Measurements from ENCODE around the gene NECTIN2.

Gene NECTIN2

DNA sequence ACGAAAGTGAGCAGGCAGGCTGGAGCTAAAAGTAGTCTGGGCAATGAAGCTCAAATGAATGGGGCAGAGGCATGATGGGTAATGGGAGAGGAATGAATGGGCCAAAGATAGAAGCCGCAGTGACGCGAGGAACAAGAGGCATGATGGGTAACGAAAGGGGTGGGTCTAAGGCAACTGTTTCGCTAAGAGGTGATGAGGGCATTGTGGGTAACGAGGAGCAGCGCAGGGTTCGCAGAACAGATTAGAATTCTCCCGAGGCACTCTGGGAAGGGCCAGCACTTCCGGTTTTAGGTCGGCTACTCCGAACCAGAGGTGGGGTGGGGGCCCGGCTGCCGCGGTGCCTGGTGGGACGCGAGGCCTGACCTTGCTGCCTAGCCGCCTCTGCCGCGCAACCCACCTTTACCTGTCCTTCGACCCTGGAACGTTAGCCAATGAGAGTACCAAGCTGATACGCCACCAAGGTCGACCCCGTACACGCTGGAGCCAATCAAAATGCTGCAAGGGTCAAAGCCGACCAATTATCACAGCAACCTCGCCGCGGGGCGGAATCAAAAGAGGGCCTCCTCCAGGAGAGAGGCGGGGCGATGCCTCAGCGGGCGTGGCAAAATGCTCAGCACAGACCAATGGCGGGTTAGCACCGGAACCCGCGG is 44.4 kb downstream of the NECTIN2 start:
- Histone ChIP-seq H3K4me3 (ENCODE audit: low read depth, low read length) (peak overlapping the region; percentile 58), H3K27me3 (replicated peaks) (no peaks in the 10 kb centered on the region), H3K27ac (peak overlapping the region; percentile 72), H3K36me3 (replicated peaks) (peaks cover 49% of the 10 kb centered on the region)
- DNase-seq = peak; percentile 99
- TF ChIP-seq, protein P1, sequence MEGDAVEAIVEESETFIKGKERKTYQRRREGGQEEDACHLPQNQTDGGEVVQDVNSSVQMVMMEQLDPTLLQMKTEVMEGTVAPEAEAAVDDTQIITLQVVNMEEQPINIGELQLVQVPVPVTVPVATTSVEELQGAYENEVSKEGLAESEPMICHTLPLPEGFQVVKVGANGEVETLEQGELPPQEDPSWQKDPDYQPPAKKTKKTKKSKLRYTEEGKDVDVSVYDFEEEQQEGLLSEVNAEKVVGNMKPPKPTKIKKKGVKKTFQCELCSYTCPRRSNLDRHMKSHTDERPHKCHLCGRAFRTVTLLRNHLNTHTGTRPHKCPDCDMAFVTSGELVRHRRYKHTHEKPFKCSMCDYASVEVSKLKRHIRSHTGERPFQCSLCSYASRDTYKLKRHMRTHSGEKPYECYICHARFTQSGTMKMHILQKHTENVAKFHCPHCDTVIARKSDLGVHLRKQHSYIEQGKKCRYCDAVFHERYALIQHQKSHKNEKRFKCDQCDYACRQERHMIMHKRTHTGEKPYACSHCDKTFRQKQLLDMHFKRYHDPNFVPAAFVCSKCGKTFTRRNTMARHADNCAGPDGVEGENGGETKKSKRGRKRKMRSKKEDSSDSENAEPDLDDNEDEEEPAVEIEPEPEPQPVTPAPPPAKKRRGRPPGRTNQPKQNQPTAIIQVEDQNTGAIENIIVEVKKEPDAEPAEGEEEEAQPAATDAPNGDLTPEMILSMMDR (IDR thresholded peaks at IDR 0.05; ENCODE audit: low read depth, low read length, missing control alignments) = no peak
- in situ Hi-C loops (cut with HindIII; ENCODE audit: low pct_ligation_motif_present, low sequenced_read_pairs) = loop anchor here (10.0 kb wide), 1 partner anchor 64 kb away; the partner anchor contains the start of gene CLPTM1

DNA sequence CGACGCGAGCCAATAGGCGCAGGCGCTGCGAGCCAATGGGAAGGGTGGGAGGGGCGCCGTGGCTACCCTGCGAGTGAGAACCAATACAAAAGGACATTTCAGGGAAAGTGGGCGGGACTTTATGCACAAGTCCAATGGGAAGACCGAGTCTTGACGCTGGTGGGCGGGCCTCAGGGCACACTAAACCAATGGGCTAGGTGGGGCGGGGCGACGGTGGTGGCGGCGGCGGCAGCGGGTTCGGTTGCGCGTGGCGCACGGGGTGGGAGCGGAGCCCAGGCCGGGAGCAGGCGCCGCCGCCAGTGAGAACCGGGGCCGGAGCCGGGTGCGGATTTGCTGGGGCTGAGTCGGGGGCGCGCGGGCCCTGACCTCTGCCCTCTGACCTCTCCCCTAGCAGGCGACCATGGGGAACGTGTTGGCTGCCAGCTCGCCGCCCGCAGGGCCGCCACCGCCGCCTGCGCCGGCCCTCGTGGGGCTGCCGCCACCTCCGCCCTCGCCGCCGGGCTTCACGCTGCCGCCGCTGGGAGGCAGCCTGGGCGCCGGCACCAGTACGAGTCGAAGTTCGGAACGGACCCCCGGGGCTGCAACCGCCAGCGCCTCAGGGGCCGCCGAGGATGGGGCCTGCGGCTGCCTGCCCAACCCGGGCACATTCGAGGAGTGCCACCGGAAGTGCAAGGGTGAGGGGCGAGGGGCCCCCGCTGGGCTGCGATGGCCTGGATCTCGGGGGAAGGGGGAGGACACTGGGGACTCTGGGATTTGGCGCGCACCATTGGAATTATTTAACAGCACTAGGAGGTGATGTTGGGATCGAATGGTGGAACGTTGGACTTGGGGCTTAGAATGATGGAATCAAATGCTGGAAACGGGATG is 45.2 kb downstream of the NECTIN2 start, which contains the start of gene TOMM40:
Gene TOMM40 (plus strand): TSS at position 239 of the 867 bp plus-strand sequence. CDS start 162 bp downstream, at position 401.
- TF ChIP-seq, protein P1 (IDR thresholded peaks at IDR 0.05; ENCODE audit: low read depth, low read length, missing control alignments) = no peak
- Histone ChIP-seq H3K27ac (peak within 1 kb of the TSS; percentile 72), H3K36me3 (replicated peaks) (peaks cover 49% of the 10 kb centered on the region), H3K4me3 (ENCODE audit: low read depth, low read length) (peak within 1 kb of the TSS; percentile 82), H3K27me3 (replicated peaks) (no peaks in the 10 kb centered on the region)
- peak; percentile 100 for DNase-seq
- in situ Hi-C loops (cut with HindIII; ENCODE audit: low pct_ligation_motif_present, low sequenced_read_pairs) = loop anchor here (10.0 kb wide), 1 partner anchor 64 kb away; the partner anchor contains the start of gene CLPTM1

DNA sequence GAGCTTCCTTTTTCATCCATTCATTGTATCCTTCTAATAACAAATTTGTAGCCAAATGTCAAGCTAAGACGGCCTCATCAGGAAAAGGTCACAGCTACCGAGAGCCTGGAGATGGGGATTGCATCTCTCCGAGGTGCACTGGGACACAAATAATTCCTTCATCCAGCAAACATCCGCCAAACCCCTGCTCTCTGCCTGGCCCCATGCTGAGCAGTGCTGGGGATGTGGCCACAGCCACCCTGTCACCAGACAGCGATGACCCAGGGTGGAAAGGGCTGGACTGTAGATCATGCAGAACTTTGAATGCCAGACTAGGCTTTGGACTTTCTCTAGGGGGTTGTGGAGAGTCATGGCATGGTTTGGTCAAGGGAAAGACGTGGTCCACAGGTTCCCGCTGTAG is 46.8 kb downstream of the NECTIN2 start:
- Histone ChIP-seq H3K27me3 (replicated peaks) (no peaks in the 10 kb centered on the region), H3K4me3 (ENCODE audit: low read depth, low read length) (no peak overlapping the region), H3K27ac (no peak overlapping the region), H3K36me3 (replicated peaks) (peaks cover 50% of the 10 kb centered on the region)
- TF ChIP-seq, protein P1 (IDR thresholded peaks at IDR 0.05; ENCODE audit: low read depth, low read length, missing control alignments) = no peak
- DNase-seq = no peak
- in situ Hi-C loops (cut with HindIII; ENCODE audit: low pct_ligation_motif_present, low sequenced_read_pairs) = loop anchor here (10.0 kb wide), 1 partner anchor 62 kb away; the partner anchor contains the start of gene CLPTM1

DNA sequence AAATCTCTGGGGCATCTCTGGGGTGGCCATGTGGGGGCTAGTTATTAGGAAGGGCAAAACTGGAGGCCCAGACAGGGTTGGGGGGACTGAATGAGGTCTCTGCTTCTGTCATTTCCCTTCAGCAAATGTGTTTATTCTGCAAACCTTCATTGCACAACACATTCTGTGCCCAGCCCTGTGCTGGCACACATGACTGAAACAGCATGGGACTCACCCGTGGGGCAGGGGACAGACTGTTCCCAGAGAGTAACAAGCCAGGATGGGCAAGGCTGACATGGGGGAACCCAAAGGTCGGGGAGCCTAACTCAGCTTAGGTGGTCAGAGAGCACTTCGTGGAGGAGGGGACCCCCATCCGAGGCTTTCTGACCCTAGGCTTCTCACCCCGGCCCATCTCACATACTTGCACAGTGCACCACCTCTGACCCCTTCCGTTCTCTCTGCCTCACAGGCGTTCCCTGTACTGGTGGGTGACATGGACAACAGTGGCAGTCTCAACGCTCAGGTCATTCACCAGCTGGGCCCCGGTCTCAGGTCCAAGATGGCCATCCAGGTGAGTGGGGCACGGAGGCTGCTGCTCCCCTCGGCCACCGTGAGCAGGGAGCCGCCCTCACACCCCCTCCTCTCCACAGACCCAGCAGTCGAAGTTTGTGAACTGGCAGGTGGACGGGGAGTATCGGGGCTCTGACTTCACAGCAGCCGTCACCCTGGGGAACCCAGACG is 47.4 kb downstream of the NECTIN2 start:
- no peak overlapping the region for H3K4me3 ChIP-seq (ENCODE audit: low read depth, low read length)
- in situ Hi-C loops (cut with HindIII; ENCODE audit: low pct_ligation_motif_present, low sequenced_read_pairs) = loop anchor here (10.0 kb wide), 1 partner anchor 61 kb away; the partner anchor contains the start of gene CLPTM1
- H3K27ac ChIP-seq = no peak overlapping the region
- no peaks in the 10 kb centered on the region for H3K27me3 ChIP-seq (replicated peaks)
- TF ChIP-seq, protein P1 (IDR thresholded peaks at IDR 0.05; ENCODE audit: low read depth, low read length, missing control alignments) = no peak
- peaks cover 50% of the 10 kb centered on the region for H3K36me3 ChIP-seq (replicated peaks)
- no peak for DNase-seq

DNA sequence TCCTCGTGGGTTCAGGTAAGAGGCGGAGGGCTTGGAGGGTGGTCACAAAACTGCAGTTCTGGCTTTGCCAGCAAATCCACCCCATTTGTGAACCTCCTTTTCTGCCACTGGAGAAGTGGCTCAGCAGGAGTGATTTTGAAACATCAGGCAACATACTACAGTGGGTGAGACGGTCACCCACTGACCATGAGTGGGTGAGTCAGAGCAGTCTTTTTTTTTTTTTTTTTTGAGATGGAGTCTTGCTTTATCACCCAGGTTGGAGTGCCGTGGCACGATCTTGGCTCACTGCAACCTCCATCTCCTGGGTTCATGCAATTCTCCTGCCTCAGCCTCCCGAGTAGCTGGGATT is 47.9 kb downstream of the NECTIN2 start:
- no peak overlapping the region for H3K27ac ChIP-seq
- TF ChIP-seq, protein P1 (IDR thresholded peaks at IDR 0.05; ENCODE audit: low read depth, low read length, missing control alignments) = no peak
- no peak overlapping the region for H3K4me3 ChIP-seq (ENCODE audit: low read depth, low read length)
- no peaks in the 10 kb centered on the region for H3K27me3 ChIP-seq (replicated peaks)
- no peak for DNase-seq
- H3K36me3 ChIP-seq (replicated peaks) = peaks cover 53% of the 10 kb centered on the region
- in situ Hi-C loops (cut with HindIII; ENCODE audit: low pct_ligation_motif_present, low sequenced_read_pairs) = loop anchor here (10.0 kb wide), 1 partner anchor 61 kb away; the partner anchor contains the start of gene CLPTM1
